Sigmoid colon (tissue), 7 donors: ENCODE measurements around the gene EPG5. TPM values are rescaled to one million over a fixed set of nuclear protein-coding genes. Genes with fewer than 3 reads are reported as not detected.

Source experiments
- DNase-seq: peaks from one replicate; pipeline ENCODE4 v3.0.0-alpha.2; 2019
- H3K27ac ChIP-seq, 4 donors: fragments of 200-600 bp; sonication (generic); one replicate each; pipeline ENCODE4 v1.5.1; 2016 to 2019; ENCODE audit warnings: mild to moderate bottlenecking in 1 of 4
- H3K27me3 ChIP-seq, 3 donors: fragments of 200-600 bp; sonication (generic); one replicate each; pipeline ENCODE4 v1.5.1; 2019; ENCODE audit warnings: mild to moderate bottlenecking in 1 of 3
- H3K36me3 ChIP-seq, 4 donors: fragments of 200-600 bp; sonication (generic); one replicate each; pipeline ENCODE4 v1.5.1; 2016 to 2019
- H3K4me1 ChIP-seq, 4 donors: fragments of 200-600 bp; sonication (generic); one replicate each; pipeline ENCODE4 v1.5.1; 2017 to 2019
- H3K4me3 ChIP-seq, 4 donors: fragments of 200-600 bp; sonication (generic); one replicate each; pipeline ENCODE4 v1.5.1; 2017 to 2019; ENCODE audit warnings: mild to moderate bottlenecking in 2 of 4, moderate library complexity in 1 of 4
- H3K9me3 ChIP-seq, 4 donors: fragments of 200-600 bp in 3 of 4; sonication (generic) in 3 of 4; one replicate each; pipeline versions ENCODE4 v1.5.1 to v1.6.1; 2013 to 2019
- EP300 ChIP-seq, 4 donors: sonication (generic); formaldehyde crosslinking; IDR thresholded peaks; one replicate each; pipeline ENCODE4 v1.6.1; 2017; ENCODE audit warnings: antibody characterized with exemption in 4 of 4
- POLR2A ChIP-seq, 2 donors: fragments of 450-650 bp; IDR thresholded peaks; one replicate each; pipeline ENCODE4 v1.6.1; 2016; ENCODE audit warnings: antibody characterized with exemption in 2 of 2, mild to moderate bottlenecking in 2 of 2, moderate library complexity in 2 of 2
- POLR2AphosphoS5 ChIP-seq, 4 donors: sonication (generic); formaldehyde crosslinking; IDR thresholded peaks; one replicate each; pipeline ENCODE4 v1.6.1; 2017; ENCODE audit warnings: antibody characterized with exemption in 4 of 4
- WGBS, 2 donors: extraction: QIAGEN DNeasy Blood & Tissue Kit; methylation state at CpG; one replicate each; pipeline ENCODE4 v1.1.7; 2013; 5-methylcytosine and 5-hydroxymethylcytosine counted together
- intact Hi-C: fragments of 100-400 bp; cut with DNase I; formaldehyde crosslinking; loops from one replicate; pipeline ENCODE4 v1.15.1; 2023
- polyA plus RNA-seq, 3 donors: library from polyadenylated mRNA; stranded (reverse); fragments of 200-250 nt; gene quantifications; one replicate each; pipeline ENCODE4 v1.2.3, GENCODE V29; 2013
- total RNA-seq, 4 donors: library from RNA; depleted of rRNA; stranded (reverse); fragments of >200 nt; gene quantifications; one replicate each; pipeline ENCODE4 v1.1.0, GENCODE V29; 2016
- TF ChIP-seq, protein P1 (sequence below), 4 experiments: fragments of 450-650 bp in 3 of 4; fragments of 200-600 bp in 1 of 4; IDR thresholded peaks; one replicate each; pipeline ENCODE4 v1.5.1; 2016 to 2019; ENCODE audit warnings: antibody characterized with exemption in 4 of 4, mild to moderate bottlenecking in 3 of 4, moderate library complexity in 2 of 4
- donor health status: healthy with polysubstance abuse.
- donor health status: Bipolar disorder and iron deficiency.
- donor health status: healthy.

Gene EPG5
- total and polyA plus RNA-seq, 7 donors = 3.7 to 29.1 (median 17.1) TPM

DNA sequence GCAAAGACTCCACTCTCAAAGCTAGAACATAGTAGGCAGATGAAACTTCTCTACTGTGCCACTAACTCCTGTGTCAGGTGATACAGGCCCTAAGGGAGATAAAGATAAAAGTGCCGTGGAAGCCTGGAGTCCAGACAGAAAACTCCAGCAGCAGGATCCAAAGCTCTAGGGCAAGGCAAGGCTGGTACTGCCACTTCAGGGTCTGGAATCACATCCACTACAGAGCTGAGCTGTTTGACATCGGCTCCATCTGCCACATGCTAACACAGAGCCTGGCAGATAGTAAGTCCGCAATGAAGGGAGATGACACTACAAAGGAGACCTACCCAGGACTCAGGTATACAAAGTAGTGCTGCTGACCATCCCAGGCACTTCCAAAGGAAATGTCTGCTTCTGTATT, 34.4 kb downstream of the EPG5 start:
- no peak for DNase-seq
- H3K4me1 ChIP-seq = no peaks in the 10 kb centered on the region
- H3K9me3 ChIP-seq = no peaks in the 10 kb centered on the region
- intact Hi-C loops = no loop called here
- no peaks in the 10 kb centered on the region for H3K27me3 ChIP-seq
- no peak overlapping the region for H3K4me3 ChIP-seq
- peaks cover 3 to 87% (median 19%) of the 10 kb centered on the region in 4 donors for H3K36me3 ChIP-seq
- H3K27ac ChIP-seq = no peak overlapping the region
- TF ChIP-seq POLR2AphosphoS5 (IDR thresholded peaks at IDR 0.05) = no peak
- no peak for TF ChIP-seq POLR2A (IDR thresholded peaks at IDR 0.05)
- no peak for TF ChIP-seq EP300 (IDR thresholded peaks at IDR 0.05)
- TF ChIP-seq, protein P1, sequence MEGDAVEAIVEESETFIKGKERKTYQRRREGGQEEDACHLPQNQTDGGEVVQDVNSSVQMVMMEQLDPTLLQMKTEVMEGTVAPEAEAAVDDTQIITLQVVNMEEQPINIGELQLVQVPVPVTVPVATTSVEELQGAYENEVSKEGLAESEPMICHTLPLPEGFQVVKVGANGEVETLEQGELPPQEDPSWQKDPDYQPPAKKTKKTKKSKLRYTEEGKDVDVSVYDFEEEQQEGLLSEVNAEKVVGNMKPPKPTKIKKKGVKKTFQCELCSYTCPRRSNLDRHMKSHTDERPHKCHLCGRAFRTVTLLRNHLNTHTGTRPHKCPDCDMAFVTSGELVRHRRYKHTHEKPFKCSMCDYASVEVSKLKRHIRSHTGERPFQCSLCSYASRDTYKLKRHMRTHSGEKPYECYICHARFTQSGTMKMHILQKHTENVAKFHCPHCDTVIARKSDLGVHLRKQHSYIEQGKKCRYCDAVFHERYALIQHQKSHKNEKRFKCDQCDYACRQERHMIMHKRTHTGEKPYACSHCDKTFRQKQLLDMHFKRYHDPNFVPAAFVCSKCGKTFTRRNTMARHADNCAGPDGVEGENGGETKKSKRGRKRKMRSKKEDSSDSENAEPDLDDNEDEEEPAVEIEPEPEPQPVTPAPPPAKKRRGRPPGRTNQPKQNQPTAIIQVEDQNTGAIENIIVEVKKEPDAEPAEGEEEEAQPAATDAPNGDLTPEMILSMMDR (IDR thresholded peaks at IDR 0.05) = no peak
- WGBS, 2 donors = 95 to 96% methylated on average over 3 of the region's 3 CpGs

DNA sequence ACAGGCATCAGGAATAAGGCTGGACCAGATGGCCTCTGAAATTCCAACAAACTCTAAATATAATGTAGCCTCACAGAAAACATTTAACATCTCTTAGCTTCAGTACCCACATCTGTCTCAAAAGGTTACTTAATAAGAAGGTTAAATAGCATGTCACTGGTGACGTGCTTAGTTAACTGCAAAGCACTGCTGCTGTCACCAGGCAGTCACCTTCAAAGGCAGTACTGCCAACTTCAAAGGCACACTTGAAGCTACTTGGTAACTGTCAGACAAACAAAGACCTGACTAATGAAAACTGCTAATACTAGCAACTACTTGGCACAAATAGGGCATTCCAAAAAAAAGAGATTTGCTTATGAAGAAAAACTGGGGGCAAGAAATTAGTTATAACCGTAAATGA, 36.2 kb downstream of the EPG5 start:
- 90 to 98% methylated on average over 2 of the region's 2 CpGs for WGBS, 2 donors
- intact Hi-C loops = no loop called here
- TF ChIP-seq, protein P1 (IDR thresholded peaks at IDR 0.05) = no peak
- no peak for TF ChIP-seq POLR2AphosphoS5 (IDR thresholded peaks at IDR 0.05)
- TF ChIP-seq EP300 (IDR thresholded peaks at IDR 0.05) = no peak
- no peak for TF ChIP-seq POLR2A (IDR thresholded peaks at IDR 0.05)
- Histone ChIP-seq H3K27ac (no peak overlapping the region), H3K4me3 (no peak overlapping the region), H3K36me3 (peaks cover 3 to 95% (median 23%) of the 10 kb centered on the region in 4 donors), H3K27me3 (no peaks in the 10 kb centered on the region), H3K4me1 (no peaks in the 10 kb centered on the region), H3K9me3 (no peaks in the 10 kb centered on the region)
- no peak for DNase-seq

DNA sequence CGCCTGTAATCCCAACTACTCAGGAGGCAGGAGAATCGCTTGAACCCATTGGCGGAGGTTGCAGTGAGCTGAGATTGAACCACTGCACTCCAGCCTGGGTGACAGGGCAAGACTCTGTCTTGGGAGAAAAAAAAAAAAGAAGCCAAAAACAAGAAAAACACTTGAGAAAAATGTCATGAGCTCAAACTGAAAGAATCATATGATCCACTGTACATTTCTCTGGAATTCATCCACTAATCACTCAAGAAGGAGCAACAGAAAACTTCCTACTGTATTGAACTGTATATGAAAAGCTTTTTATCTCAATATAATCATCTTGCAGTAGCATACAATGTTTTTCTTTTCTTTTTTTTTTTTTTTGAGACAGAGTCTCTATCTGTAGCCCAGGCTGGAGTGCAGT, 40.4 kb downstream of the EPG5 start:
- H3K9me3 ChIP-seq = no peaks in the 10 kb centered on the region
- intact Hi-C loops = no loop called here

DNA sequence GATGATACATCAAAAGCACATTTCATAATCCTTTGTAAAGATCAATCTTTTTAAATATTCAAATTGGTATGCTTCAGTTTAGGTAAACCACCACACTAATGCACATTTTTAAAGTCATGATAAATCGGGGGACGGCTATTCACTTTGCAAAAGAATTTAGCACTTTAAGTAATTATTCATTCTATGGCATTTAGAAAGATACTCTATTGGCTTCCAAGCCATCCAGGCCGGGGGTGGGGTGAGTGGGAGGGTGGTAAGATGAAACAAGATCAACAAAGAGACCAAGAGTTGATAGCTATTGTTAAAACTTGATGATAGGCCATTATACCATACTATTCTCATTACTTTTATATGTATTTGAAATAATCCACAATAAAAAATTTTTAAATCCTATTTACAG, 41.0 kb downstream of the EPG5 start:
- intact Hi-C loops = no loop called here
- Histone ChIP-seq H3K27ac (no peak overlapping the region), H3K36me3 (peaks cover 20 to 100% (median 45%) of the 10 kb centered on the region in 4 donors), H3K9me3 (no peaks in the 10 kb centered on the region), H3K4me1 (no peaks in the 10 kb centered on the region), H3K27me3 (no peaks in the 10 kb centered on the region), H3K4me3 (no peak overlapping the region)
- no peak for DNase-seq
- no peak for TF ChIP-seq EP300 (IDR thresholded peaks at IDR 0.05)
- TF ChIP-seq, protein P1 (IDR thresholded peaks at IDR 0.05) = no peak
- TF ChIP-seq POLR2AphosphoS5 (IDR thresholded peaks at IDR 0.05) = no peak
- no peak for TF ChIP-seq POLR2A (IDR thresholded peaks at IDR 0.05)
- 86 to 92% methylated on average over 3 of the region's 3 CpGs for WGBS, 2 donors

More for the DNA sequence above, 40.4 kb downstream of the EPG5 start:
- Histone ChIP-seq H3K27me3 (no peaks in the 10 kb centered on the region), H3K4me1 (no peaks in the 10 kb centered on the region), H3K27ac (no peak overlapping the region), H3K4me3 (no peak overlapping the region), H3K36me3 (peaks cover 20 to 100% (median 45%) of the 10 kb centered on the region in 4 donors)
- WGBS, 2 donors = 97 to 98% methylated on average over 3 of the region's 3 CpGs
- TF ChIP-seq, protein P1 (IDR thresholded peaks at IDR 0.05) = no peak
- no peak for TF ChIP-seq POLR2AphosphoS5 (IDR thresholded peaks at IDR 0.05)
- no peak for TF ChIP-seq EP300 (IDR thresholded peaks at IDR 0.05)
- no peak for TF ChIP-seq POLR2A (IDR thresholded peaks at IDR 0.05)
- no peak for DNase-seq

DNA sequence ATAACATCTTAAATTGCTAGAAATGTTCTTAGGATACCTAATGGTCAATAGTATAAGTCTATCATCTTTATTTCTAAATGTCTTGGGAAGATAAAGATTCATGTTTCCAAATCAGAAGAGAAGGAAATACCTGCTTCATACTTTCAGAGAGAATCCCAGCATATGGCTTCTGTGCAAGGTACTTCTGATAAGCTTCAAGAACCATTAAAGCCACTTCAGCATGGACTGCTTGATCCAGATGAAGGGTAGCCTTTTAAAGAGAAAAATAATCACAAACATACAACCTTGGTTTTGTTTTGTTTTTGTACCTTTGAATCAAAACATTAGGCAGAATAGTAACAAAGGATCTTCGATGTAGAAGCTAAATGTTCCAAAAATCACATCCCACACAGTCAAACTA, 44.0 kb downstream of the EPG5 start:
- Histone ChIP-seq H3K27me3 (no peaks in the 10 kb centered on the region), H3K9me3 (no peaks in the 10 kb centered on the region), H3K36me3 (peaks cover 16 to 84% (median 36%) of the 10 kb centered on the region in 4 donors), H3K27ac (no peak overlapping the region), H3K4me1 (peaks cover 0 to 11% (median 7%) of the 10 kb centered on the region in 4 donors), H3K4me3 (no peak overlapping the region)
- 95 to 100% methylated on average over 1 of the region's 1 CpG for WGBS, 2 donors
- TF ChIP-seq, protein P1 (IDR thresholded peaks at IDR 0.05) = no peak
- TF ChIP-seq EP300 (IDR thresholded peaks at IDR 0.05) (no peak), POLR2AphosphoS5 (IDR thresholded peaks at IDR 0.05) (no peak), POLR2A (IDR thresholded peaks at IDR 0.05) (no peak)
- DNase-seq = no peak
- intact Hi-C loops = no loop called here
